ENCODE results near the gene ABLIM1. TPM values are rescaled to one million over a fixed set of nuclear protein-coding genes. Genes with fewer than 3 reads are reported as not detected.

The ABLIM1 gene
- total RNA-seq, 1 experiment from 2014 or later, result 79.3 TPM

- H3K4me3 ChIP-seq (ENCODE audit: low read depth, low read length), result no peak overlapping the region
- no peak for DNase-seq
- ChIA-PET CTCF (no interaction called here), POLR2A (no interaction called here)
- Mint-ChIP-seq H3K4me3 (ENCODE audit: unreplicated experiment) (no peak overlapping the region), H3K27me3 (ENCODE audit: insufficient read depth, unreplicated experiment) (no peaks in the 10 kb centered on the region), H3K27ac (ENCODE audit: unreplicated experiment) (no peak overlapping the region), H3K4me1 (ENCODE audit: low read depth, unreplicated experiment) (peaks cover 50% of the 10 kb centered on the region), H3K9me3 (ENCODE audit: unreplicated experiment) (no peaks in the 10 kb centered on the region), H3K36me3 (ENCODE audit: insufficient read depth, unreplicated experiment) (peaks cover 7% of the 10 kb centered on the region)
- no peak for TF ChIP-seq CTCF (IDR thresholded peaks at IDR 0.05; ENCODE audit: insufficient read depth in 1 of 2, low read depth in 1 of 2, low read length in 1 of 2, severe bottlenecking in 1 of 2, unreplicated experiment in 1 of 2)
- H3K27me3 ChIP-seq (replicated peaks; ENCODE audit: control insufficient read depth, insufficient read depth, low read length), result no peaks in the 10 kb centered on the region
- H3K9me3 ChIP-seq, result no peaks in the 10 kb centered on the region
- BruUV-seq (replicated peaks), result no TSS peak
- intact Hi-C loops (cut with micrococcal nuclease; ENCODE audit: unreplicated experiment), result no loop called here
- H3K36me3 ChIP-seq (ENCODE audit: control insufficient read depth, insufficient read depth, low read length), result no peaks in the 10 kb centered on the region
- peaks cover 55% of the 10 kb centered on the region for H3K4me1 ChIP-seq
These were observed 28.8 kb downstream of the ABLIM1 start for GRCh38 chr10:114629083-114629823.

GRCh38 chr10:114628106-114628505 is 30.0 kb downstream of the ABLIM1 start:
- ChIA-PET POLR2A (no interaction called here), CTCF (no interaction called here)
- H3K4me3 ChIP-seq (ENCODE audit: low read depth, low read length), result no peak overlapping the region
- H3K9me3 ChIP-seq, result no peaks in the 10 kb centered on the region
- DNase-seq, result no peak
- no peaks in the 10 kb centered on the region for H3K27me3 ChIP-seq (replicated peaks; ENCODE audit: control insufficient read depth, insufficient read depth, low read length)
- Mint-ChIP-seq H3K27me3 (ENCODE audit: insufficient read depth, unreplicated experiment) (no peaks in the 10 kb centered on the region), H3K9me3 (ENCODE audit: unreplicated experiment) (no peaks in the 10 kb centered on the region), H3K27ac (ENCODE audit: unreplicated experiment) (no peak overlapping the region), H3K36me3 (ENCODE audit: insufficient read depth, unreplicated experiment) (peaks cover under 1% of the 10 kb centered on the region), H3K4me1 (ENCODE audit: low read depth, unreplicated experiment) (peaks cover 53% of the 10 kb centered on the region), H3K4me3 (ENCODE audit: unreplicated experiment) (no peak overlapping the region)
- H3K36me3 ChIP-seq (ENCODE audit: control insufficient read depth, insufficient read depth, low read length), result no peaks in the 10 kb centered on the region
- intact Hi-C loops (cut with micrococcal nuclease; ENCODE audit: unreplicated experiment), result no loop called here
- no peak for TF ChIP-seq CTCF (IDR thresholded peaks at IDR 0.05; ENCODE audit: insufficient read depth in 1 of 2, low read depth in 1 of 2, low read length in 1 of 2, severe bottlenecking in 1 of 2, unreplicated experiment in 1 of 2)
- H3K4me1 ChIP-seq, result peaks cover 57% of the 10 kb centered on the region
- no TSS peak for BruUV-seq (replicated peaks)

- CTCF ChIA-PET, result no interaction called here
- H3K36me3 Mint-ChIP-seq (ENCODE audit: insufficient read depth, unreplicated experiment), result peaks cover 6% of the 10 kb centered on the region
- BruUV-seq (replicated peaks), result no TSS peak
- intact Hi-C loops (cut with micrococcal nuclease; ENCODE audit: unreplicated experiment), result no loop called here
- DNase-seq, result no peak
- Histone ChIP-seq H3K9me3 (no peaks in the 10 kb centered on the region), H3K4me1 (peaks cover 55% of the 10 kb centered on the region), H3K27me3 (replicated peaks; ENCODE audit: control insufficient read depth, insufficient read depth, low read length) (no peaks in the 10 kb centered on the region), H3K36me3 (ENCODE audit: control insufficient read depth, insufficient read depth, low read length) (no peaks in the 10 kb centered on the region), H3K4me3 (ENCODE audit: low read depth, low read length) (no peak overlapping the region)
- no peak overlapping the region for H3K4me3 Mint-ChIP-seq (ENCODE audit: unreplicated experiment)
- POLR2A ChIA-PET, result no interaction called here
- no peaks in the 10 kb centered on the region for H3K9me3 Mint-ChIP-seq (ENCODE audit: unreplicated experiment)
- no peaks in the 10 kb centered on the region for H3K27me3 Mint-ChIP-seq (ENCODE audit: insufficient read depth, unreplicated experiment)
- H3K27ac Mint-ChIP-seq (ENCODE audit: unreplicated experiment), result peak overlapping the region; percentile 42
- no peak for TF ChIP-seq CTCF (IDR thresholded peaks at IDR 0.05; ENCODE audit: insufficient read depth in 1 of 2, low read depth in 1 of 2, low read length in 1 of 2, severe bottlenecking in 1 of 2, unreplicated experiment in 1 of 2)
- H3K4me1 Mint-ChIP-seq (ENCODE audit: low read depth, unreplicated experiment), result peaks cover 53% of the 10 kb centered on the region
These were observed 31.2 kb downstream of the ABLIM1 start for GRCh38 chr10:114626841-114627240.
